T follicular helper cell (primary cell): ENCODE results near the gene ASB6.

Source experiments
- DNase-seq: peaks from one replicate; pipeline ENCODE4 v3.0.0-alpha.2; 2020; ENCODE audit warnings: low read depth

The ASB6 gene

DNA sequence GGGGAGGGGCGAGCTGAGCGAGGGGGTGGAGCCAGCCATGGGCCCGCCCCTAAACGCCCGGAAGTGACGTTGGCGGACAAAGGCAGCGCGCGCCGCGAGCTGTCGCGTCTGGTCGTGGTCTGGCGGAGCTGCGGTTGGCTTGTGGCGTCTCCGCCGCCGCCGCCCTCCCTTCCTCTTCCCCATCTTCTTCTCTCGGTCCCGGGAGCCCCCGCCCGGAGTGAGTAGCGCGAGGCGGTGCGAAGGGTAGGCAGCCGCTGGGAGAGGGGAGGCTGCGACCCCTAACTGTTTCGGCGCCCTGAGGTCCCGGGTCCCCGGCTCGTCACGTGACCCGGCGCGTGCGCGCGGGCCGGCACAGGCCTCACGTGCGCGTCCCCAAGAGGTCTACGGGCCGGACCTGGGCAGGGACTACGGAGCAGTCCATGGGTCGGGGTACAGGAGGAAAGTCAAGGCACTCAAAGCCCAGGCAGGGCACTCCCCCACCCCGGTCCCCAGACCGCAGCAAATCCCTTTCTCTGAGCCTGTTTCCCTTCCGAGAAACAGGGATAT is 15.8 kb downstream of the ASB6 start, which contains the start of gene NTMT1:
TSS of gene NTMT1 (plus strand) at position 85 of the 546 bp plus-strand sequence. CDS start 6,541 bp downstream, outside the sequence.
- peak; percentile 90 for DNase-seq

GRCh38 chr9:129624947-129625346 is 17.0 kb downstream of the ASB6 start:
- peak; percentile 40 for DNase-seq

DNA sequence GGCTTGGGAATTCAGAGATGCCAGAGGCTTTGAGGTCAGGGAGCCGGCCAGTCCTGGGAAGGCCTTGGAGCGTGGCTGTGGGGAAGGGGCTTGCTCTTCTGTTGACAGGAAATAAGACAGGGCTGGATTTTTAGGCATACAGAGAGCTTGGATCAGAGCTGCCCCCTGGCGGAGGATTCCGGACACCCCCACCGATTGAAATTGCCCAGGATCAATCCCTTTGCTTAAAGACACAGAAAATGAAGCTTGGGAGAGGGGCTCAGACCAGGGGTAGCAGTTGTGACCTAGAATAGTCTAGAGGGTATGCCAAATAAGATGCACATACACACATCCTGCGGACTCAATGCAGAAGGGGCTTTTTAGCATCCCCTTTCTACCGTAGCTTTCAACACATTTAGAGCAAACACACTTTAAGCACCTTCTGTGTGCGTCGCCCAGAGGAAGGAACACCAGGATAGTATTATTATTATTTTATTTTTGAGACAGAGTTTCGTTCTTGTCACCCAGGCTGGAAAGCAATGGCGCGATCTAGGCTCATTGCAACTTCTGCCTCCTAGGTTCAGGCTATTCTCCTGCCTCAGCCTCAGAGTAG is 17.7 kb downstream of the ASB6 start:
- DNase-seq = peak; percentile 54

- DNase-seq = no peak
These were observed 18.6 kb downstream of the ASB6 start for GRCh38 chr9:129623331-129623730.

DNA sequence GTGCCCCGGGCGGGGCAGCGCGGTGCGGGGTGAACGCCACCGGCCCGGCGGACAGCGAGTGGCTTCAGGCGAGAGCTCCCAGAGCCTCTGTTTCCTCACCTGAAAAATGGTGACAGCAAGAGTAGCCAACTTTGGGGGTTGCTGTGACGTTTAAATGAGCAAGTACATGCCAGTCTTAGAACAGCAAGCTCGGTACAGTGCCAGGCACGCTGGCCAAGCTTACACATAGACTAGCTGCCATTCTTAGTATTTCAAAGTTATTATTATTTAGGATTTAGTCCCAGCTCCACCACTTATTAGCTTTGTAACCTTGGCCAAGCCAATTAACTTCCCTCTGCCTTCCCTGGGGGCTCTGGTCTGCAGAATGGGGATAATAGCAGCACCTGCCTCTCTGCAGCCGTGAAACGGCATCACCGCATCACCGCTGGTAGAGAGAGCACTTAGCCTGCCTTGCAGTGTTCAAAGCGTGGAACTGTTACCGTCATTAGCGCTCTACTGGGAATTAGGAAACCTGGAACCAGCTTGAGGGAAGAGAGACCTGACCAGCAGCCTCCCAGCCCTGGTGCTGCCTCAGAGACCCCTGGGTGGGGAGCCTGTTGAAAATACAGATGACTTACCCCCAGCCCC is 21.2 kb downstream of the ASB6 start, which contains the start of gene C9orf50:
TSS of gene C9orf50 (minus strand) at position 433 of the 627 bp plus-strand sequence. CDS start 527 bp downstream, outside the sequence.
- DNase-seq = no peak

GRCh38 chr9:129619787-129620668 is 21.9 kb downstream of the ASB6 start:
- DNase-seq = no peak

DNA sequence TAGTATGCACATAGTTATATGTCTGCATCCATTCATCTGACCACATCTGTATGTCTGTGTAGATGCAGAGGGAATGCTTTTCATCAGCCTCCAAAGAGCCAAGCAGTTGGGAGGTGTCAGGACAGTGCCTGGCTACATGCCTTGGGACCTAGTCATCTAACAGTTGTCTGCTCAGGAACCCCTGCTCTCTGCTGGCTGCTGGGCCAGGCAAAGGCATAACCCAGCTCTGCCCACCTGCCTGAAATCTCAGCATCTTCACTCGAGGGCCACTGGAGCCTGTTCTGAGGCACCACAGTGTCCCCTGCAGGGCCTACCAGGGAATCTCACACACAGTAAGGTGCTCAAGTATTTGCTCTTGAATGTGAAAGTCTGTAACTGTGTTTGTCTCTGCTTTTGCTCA is 24.8 kb downstream of the ASB6 start:
- no peak for DNase-seq

GRCh38 chr9:129615407-129616285 is 26.3 kb downstream of the ASB6 start:
- DNase-seq = no peak

DNA sequence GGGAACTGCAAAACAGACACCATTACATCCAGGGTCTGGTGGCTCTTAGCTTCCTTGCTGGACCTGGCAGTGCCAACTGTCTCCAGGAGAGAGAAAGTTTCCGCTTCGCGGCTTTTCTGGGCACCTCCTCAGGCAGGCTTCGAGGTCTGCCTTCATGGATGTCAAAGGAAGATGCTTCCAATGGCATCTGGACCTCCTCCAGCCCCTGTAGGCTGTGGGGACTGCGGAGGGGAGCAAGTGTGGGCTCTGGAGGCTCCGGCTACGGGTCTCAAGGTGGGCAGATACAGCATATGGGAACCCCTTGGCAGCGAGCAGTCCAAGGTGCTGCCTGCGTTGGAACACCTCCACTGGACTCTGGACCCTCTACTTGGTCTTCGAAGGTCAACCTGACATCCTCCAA is 27.0 kb downstream of the ASB6 start:
- DNase-seq = no peak

DNA sequence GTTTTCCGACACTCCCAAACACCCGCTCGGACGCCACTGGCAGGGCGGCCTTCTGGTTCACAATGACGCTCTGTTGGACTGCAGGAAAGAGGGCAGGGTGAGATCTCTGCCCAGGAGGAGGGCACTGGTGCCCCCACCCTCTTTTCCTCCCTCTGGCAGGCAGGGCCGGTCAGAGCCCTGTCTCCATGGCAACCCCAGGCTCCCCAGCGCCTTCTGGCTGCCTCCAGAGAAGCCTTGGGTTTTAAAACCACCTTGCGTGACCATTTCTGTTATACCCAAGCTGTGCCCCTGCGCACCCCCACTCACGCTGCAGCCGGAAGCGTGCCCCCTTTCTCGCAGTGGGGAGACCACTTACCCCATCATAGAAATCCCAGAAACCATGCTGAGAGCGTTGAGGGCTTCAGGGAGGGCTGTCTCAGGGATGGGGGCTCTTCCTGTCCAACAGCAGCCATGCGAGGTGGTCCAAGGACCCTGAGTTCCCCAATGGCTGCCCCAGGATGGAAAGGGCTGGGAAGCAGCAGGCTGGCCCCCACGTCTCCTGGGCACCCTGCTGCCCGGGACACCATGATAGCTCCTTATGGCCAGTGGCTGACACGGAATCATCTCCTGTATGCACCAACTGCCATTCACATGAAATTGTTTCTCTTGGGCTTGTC is 28.3 kb downstream of the ASB6 start:
- DNase-seq = no peak

DNA sequence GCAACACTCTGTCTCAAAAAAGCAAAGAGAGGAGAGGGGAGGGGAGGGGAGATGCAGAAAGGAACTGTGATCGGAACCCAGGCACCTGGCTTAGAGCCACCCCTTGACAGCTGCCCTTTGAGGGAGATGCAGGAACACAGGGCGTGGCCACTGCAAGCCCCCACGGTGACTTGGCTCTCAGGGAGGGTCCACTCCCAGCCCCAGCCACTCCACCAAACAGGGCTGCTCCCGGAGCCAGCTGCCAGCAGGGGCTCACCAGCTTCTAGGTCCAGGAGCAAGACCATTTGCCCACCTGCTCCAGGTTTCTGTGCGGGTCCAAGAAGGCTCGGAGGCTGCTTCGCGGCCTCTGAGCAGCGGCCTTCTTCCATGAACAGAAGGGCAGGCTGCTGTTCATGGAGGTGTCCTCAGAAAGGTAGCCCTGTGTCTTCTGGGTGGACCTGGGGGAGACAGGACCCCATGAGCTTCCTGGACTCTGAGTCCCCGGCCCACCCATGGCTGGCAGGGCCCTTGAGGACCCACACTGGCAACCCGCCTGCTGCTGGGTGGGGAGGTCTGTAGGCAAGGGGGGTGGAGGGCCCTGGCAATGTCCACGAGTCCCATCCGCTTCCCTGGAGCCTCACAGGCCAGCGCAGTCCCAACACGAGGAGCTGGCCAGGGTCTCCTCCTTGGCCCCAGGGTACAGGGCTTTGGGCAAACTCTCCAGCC is 29.0 kb downstream of the ASB6 start:
- DNase-seq = no peak

- no peak for DNase-seq
These were observed 29.8 kb downstream of the ASB6 start for GRCh38 chr9:129612123-129612522.

- DNase-seq = no peak
These were observed 30.6 kb downstream of the ASB6 start for GRCh38 chr9:129611307-129611800.

DNA sequence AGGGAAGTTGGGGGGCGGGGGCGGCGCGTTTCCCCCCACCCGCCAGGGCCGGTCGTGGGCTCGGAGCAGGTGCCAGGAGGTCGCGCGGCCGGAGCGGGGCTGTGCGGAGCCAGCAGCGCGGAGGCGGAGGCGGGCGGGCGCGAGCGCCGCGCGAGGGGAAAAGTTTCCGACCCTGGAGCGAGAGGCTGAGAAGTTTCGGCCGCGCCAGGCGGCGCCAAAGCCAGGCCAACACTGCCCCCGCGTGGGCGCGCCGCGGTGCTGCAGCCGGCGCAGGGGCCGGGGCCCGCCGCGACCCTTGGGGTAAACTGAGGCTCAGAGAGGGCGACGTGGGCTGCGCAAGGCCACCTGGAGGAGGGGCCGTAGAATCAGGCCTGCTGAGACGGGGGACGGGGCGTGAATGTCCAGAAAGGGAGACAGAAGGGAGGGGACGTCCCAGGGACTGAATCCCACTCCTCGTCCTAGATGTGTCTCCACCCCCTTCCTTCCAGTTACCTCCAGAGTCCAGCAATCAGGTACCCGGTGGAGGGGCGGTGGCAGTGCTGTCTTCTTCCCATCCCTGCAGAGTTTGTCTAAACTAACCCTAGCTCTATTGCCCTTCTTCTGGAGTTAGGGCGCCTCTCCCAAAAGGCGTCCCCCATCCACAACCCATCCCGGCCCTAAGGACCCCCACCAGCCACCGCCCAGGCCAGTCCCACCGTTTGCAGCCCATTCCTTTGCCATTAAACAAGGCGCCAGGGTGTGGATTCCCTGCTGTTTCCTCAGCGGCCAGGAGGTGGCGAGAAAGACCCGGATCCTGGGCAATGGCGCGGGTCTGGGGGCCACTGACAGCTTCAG is 31.3 kb downstream of the ASB6 start:
- peak; percentile 60 for DNase-seq

- no peak for DNase-seq
These were observed 31.8 kb downstream of the ASB6 start for GRCh38 chr9:129610213-129610472.

DNA sequence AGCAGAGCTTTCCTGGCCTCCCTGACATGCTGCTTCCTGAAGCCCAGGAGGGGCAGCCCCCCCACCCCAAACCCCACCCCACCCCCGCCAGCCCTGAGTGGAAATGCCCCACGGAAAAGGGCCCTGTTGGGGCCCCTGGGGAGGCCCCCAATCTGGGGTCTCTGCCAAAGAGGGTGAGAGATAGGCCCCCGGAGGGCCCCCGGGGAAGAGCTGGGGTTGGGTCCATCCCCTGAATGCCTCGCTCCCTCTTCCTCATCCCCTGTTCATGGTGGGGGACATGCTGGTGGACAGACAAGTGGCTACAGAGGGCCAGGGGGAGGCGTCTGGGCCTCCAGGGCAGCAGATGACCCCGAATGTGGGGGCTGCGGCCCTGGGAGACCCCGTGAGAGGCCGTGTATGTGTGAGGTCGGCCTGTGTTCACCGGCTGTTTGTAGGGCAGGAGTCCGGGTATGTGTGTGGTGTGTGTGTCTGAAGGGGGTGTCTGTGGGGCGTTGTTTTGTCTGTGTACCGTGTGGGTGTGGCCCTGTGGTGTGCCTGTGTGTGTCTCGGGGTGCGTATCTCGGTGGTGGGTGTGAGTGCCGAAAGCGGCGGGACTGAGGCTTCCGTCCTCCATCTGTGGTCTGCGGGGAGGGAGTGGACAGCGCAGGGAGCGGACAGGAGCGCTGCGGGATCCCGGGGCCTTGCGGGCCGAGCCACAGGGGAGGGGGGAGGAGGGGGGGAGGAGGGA is 32.3 kb downstream of the ASB6 start:
- DNase-seq = peak; percentile 29

DNA sequence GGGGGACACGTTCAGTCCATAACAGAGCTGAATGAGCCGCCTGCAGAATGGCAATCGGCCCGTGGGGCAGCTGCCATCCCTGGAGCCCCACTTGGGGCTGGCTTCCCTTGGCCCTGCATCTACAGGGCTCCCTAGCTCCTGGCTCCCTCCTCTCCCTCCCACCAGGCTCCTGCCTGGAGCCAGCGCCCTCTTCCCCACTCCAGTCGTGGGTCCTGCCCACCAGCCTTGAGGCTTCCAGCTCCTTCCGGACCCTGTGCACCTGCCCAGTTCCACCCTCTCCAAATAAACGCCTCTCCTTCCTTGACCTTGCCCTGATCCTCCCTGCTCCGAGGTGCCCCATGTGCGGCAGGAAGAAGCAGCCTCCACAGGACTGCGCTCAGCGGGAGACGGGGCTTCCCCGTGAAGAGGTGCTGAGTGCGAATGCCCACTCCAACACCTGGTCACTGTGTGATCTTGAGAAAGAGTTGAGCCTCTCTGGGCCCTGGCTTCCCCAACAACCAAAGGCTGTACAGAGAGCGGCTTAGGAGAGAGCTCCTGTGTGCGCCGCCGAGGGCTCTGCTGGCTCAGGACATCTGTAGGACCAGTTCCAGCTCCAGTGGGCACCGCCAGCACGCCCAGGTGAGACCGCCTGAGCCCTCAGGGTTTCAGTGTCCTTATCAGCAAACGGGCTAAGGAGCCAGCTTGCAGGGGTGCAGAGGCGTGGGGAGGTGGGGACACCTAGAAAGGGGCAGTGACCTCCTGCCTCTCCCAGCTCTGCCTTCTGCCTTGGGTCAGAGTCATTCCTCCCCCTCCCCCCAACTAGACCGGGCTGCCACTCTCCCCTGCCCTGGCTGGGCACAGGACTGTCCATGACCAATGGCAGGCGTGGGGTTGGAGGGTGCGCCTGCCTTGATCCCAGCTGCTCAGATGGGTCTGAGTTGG is 33.1 kb downstream of the ASB6 start:
- DNase-seq = no peak

DNA sequence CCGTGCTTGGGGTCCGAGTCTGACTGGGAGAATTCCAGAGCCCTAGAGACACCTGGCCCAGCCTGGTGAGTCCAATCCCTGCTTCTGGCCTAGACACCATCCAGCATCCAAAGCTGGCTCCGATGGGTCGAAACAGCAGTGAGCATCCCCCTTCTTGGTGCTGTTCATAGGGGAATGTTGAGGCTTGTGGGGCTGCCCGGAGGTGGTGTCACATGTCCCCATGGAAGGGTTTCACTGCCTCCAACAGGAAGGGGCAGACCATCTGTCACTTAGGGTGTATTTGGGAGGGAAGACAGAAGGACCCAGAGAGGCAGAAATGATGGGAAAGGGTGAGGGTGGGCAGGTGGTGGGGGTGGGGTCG is 34.9 kb downstream of the ASB6 start:
- DNase-seq = no peak
